Ishikawa (cell line): Measurements from ENCODE around the gene CDH13.

Source experiments
- CEBPB ChIP-seq: IDR thresholded peaks from 2 replicates; pipeline ENCODE4 v1.6.1; 2012
- CREB1 ChIP-seq: IDR thresholded peaks from 2 replicates; pipeline ENCODE4 v1.6.1; 2012; ENCODE audit warnings: low read depth
- EGR1 ChIP-seq: IDR thresholded peaks from 2 replicates; pipeline ENCODE4 v1.6.1; 2012
- EP300 ChIP-seq: IDR thresholded peaks from 2 replicates; pipeline ENCODE4 v1.6.1; 2012; ENCODE audit warnings: borderline replicate concordance
- FOXM1 ChIP-seq: IDR thresholded peaks from 2 replicates; pipeline ENCODE4 v1.6.1; 2012; ENCODE audit warnings: low read depth, borderline replicate concordance
- NFIC ChIP-seq: IDR thresholded peaks from 2 replicates; pipeline ENCODE4 v1.6.1; 2012
- RAD21 ChIP-seq: IDR thresholded peaks from 2 replicates; pipeline ENCODE4 v1.6.1; 2012; ENCODE audit warnings: low read depth
- REST ChIP-seq: IDR thresholded peaks from 2 replicates; pipeline ENCODE4 v1.6.1; 2012; ENCODE audit warnings: low read depth, mild to moderate bottlenecking
- TAF1 ChIP-seq: IDR thresholded peaks from 2 replicates; pipeline ENCODE4 v1.6.1; 2012; ENCODE audit warnings: low read depth, mild to moderate bottlenecking
- TCF12 ChIP-seq: IDR thresholded peaks from 2 replicates; pipeline ENCODE4 v1.6.1; 2012; ENCODE audit warnings: low read depth
- TEAD4 ChIP-seq: IDR thresholded peaks from 2 replicates; pipeline ENCODE4 v1.6.1; 2012
- YY1 ChIP-seq: IDR thresholded peaks from 2 replicates; pipeline ENCODE4 v1.6.1; 2012; ENCODE audit warnings: low read depth
- ZBTB7A ChIP-seq: IDR thresholded peaks from 2 replicates; pipeline ENCODE4 v1.6.1; 2012; ENCODE audit warnings: low read depth
- TF ChIP-seq, protein P1 (sequence below): IDR thresholded peaks from 2 replicates; pipeline ENCODE4 v1.6.1; 2012
- TF ChIP-seq, protein P2 (sequence below): IDR thresholded peaks from 2 replicates; pipeline ENCODE4 v1.6.1; 2012

CDH13 gene

DNA sequence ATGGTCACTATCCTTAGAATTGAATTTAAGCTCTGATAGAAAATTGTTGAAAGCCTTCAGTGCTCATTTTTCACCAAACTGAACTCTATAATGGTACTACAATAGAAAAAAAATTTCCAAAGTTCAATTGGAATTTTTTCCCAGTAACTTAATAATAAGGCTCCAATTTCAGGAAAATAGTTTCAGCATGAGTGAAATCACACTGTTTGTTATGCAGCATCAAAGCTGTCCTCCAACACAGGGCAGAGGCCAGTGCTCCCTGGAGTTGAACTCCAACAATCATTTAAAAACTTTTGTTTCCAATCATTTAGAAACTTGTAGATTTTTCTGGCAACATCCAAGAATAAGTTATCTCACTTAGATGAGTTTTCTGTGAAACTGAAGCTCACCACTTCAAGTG, 1077.9 kb downstream of the CDH13 start:
- TF ChIP-seq EGR1 (no peak), YY1 (no peak), CREB1 (no peak), FOXM1 (no peak), EP300 (no peak), REST (no peak), NFIC (no peak), RAD21 (no peak), ZBTB7A (no peak), TCF12 (no peak), TEAD4 (no peak), TAF1 (no peak), CEBPB (no peak)
- TF ChIP-seq, protein P1, sequence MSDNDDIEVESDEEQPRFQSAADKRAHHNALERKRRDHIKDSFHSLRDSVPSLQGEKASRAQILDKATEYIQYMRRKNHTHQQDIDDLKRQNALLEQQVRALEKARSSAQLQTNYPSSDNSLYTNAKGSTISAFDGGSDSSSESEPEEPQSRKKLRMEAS, result no peak
- TF ChIP-seq, protein P2, sequence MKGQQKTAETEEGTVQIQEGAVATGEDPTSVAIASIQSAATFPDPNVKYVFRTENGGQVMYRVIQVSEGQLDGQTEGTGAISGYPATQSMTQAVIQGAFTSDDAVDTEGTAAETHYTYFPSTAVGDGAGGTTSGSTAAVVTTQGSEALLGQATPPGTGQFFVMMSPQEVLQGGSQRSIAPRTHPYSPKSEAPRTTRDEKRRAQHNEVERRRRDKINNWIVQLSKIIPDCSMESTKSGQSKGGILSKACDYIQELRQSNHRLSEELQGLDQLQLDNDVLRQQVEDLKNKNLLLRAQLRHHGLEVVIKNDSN, result no peak

- TF ChIP-seq EGR1 (no peak), ZBTB7A (no peak), TEAD4 (no peak), TAF1 (no peak), FOXM1 (no peak), CREB1 (no peak), CEBPB (no peak), YY1 (no peak), TCF12 (no peak), REST (no peak), NFIC (no peak)
- TF ChIP-seq, protein P2, result no peak
Measured at GRCh38 chr16:83705856-83706255, 1079.1 kb downstream of the CDH13 start.

DNA sequence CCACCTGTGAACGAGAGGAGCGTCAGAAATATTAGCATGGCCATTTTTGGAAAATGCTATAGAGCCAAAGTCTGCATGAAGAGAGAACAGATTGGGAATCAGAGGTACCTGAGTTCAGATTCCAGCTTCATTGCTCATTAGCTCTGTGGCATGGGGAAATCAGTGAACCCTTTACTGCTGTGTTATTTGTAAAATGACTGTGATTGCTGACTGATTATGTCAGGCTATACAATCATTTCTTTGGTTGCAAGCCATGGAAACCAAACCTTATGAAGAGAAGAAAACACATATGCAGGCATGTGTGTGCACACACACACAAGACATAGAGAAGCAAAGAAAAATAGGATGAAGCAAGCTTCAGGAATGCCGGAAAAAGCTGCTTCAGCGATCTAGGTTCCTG, 1079.6 kb downstream of the CDH13 start:
- no peak for TF ChIP-seq REST
- no peak for TF ChIP-seq CEBPB
- TF ChIP-seq, protein P1, result no peak
- no peak for TF ChIP-seq RAD21
- no peak for TF ChIP-seq EGR1
- TF ChIP-seq, protein P2, result no peak
- TF ChIP-seq ZBTB7A, result no peak
- no peak for TF ChIP-seq FOXM1

GRCh38 chr16:83711069-83711468, 1084.3 kb downstream of the CDH13 start:
- TF ChIP-seq, protein P1, result no peak
- TF ChIP-seq YY1, result no peak
- TF ChIP-seq FOXM1, result no peak
- TF ChIP-seq CREB1, result no peak
- no peak for TF ChIP-seq EP300
- no peak for TF ChIP-seq RAD21
- TF ChIP-seq NFIC, result no peak
- TF ChIP-seq CEBPB, result no peak
- TF ChIP-seq EGR1, result no peak
- TF ChIP-seq REST, result no peak
- TF ChIP-seq, protein P2, result no peak
- TF ChIP-seq ZBTB7A, result no peak
